GM10847 (cell line): ENCODE results near the gene CYB561D2.

Experiments
- POLR2A ChIP-seq: IDR thresholded peaks from 2 replicates; pipeline ENCODE4 v1.6.1; 2011; ENCODE audit not compliant: insufficient read length; ENCODE audit errors: extremely low read depth

The CYB561D2 gene

GRCh38 chr3:50333744-50334328, 16.8 kb upstream of the CYB561D2 start:
- TF ChIP-seq POLR2A: no peak

GRCh38 chr3:50334339-50335075, 16.2 kb upstream of the CYB561D2 start:
- no peak for TF ChIP-seq POLR2A

GRCh38 chr3:50336452-50337174, 14.0 kb upstream of the CYB561D2 start:
- no peak for TF ChIP-seq POLR2A

GRCh38 chr3:50337175-50337861, 13.3 kb upstream of the CYB561D2 start:
- peak; percentile 75 for TF ChIP-seq POLR2A

- TF ChIP-seq POLR2A: no peak
Observed at GRCh38 chr3:50338965-50339364, 11.7 kb upstream of the CYB561D2 start.

GRCh38 chr3:50339485-50340146, 11.0 kb upstream of the CYB561D2 start:
- no peak for TF ChIP-seq POLR2A

GRCh38 chr3:50340147-50340447, 10.6 kb upstream of the CYB561D2 start:
- no peak for TF ChIP-seq POLR2A

- peak; percentile 62 for TF ChIP-seq POLR2A
Observed at GRCh38 chr3:50340448-50341329, 10.0 kb upstream of the CYB561D2 start, which contains the start of gene RASSF1. Gene RASSF1, minus strand, starts transcription at chr3:50340836. Its CDS starts 31 bp downstream, at chr3:50340805.

- no peak for TF ChIP-seq POLR2A
Observed at GRCh38 chr3:50341537-50341936, 9.1 kb upstream of the CYB561D2 start.

GRCh38 chr3:50341996-50342650, 8.5 kb upstream of the CYB561D2 start:
- TF ChIP-seq POLR2A: no peak

- no peak for TF ChIP-seq POLR2A
Observed at GRCh38 chr3:50342813-50343633, 7.6 kb upstream of the CYB561D2 start.

- TF ChIP-seq POLR2A: no peak
Observed at GRCh38 chr3:50345008-50345407, 5.7 kb upstream of the CYB561D2 start.

- TF ChIP-seq POLR2A: no peak
Observed at GRCh38 chr3:50345586-50346234, 5.0 kb upstream of the CYB561D2 start, which contains the start of gene ZMYND10. Gene ZMYND10, minus strand, starts transcription at chr3:50345732. Its CDS starts 153 bp downstream, at chr3:50345579.
